IPS DF 4.7 (cell line): ENCODE results near the gene SEMA4C.

ENCODE experiments used
- DNase-seq: peaks from one replicate; pipeline ENCODE4 v3.0.0-alpha.2; 2013; ENCODE audit warnings: low spot score; ENCODE audit errors: extremely low read depth

Gene SEMA4C

GRCh38 chr2:96882906-96883305, 13.0 kb upstream of the SEMA4C start:
- no peak for DNase-seq

GRCh38 chr2:96882230-96882629, 12.3 kb upstream of the SEMA4C start:
- DNase-seq: no peak

GRCh38 chr2:96881349-96882195, 11.7 kb upstream of the SEMA4C start:
- DNase-seq: no peak

- no peak for DNase-seq
Measured at GRCh38 chr2:96880891-96881273, 11.0 kb upstream of the SEMA4C start.

GRCh38 chr2:96879545-96880040, 9.7 kb upstream of the SEMA4C start:
- no peak for DNase-seq

GRCh38 chr2:96878796-96879544, 9.1 kb upstream of the SEMA4C start:
- no peak for DNase-seq

- DNase-seq: no peak
Measured at GRCh38 chr2:96878171-96878570, 8.3 kb upstream of the SEMA4C start.

- DNase-seq: no peak
Measured at GRCh38 chr2:96877631-96878092, 7.8 kb upstream of the SEMA4C start.

GRCh38 chr2:96877042-96877451, 7.2 kb upstream of the SEMA4C start:
- DNase-seq: no peak

- no peak for DNase-seq
Measured at GRCh38 chr2:96876269-96877041, 6.6 kb upstream of the SEMA4C start.

- no peak for DNase-seq
Measured at GRCh38 chr2:96875498-96876268, 5.8 kb upstream of the SEMA4C start.

GRCh38 chr2:96874198-96874831, 4.4 kb upstream of the SEMA4C start:
- DNase-seq: no peak

- no peak for DNase-seq
Measured at GRCh38 chr2:96873651-96874096, 3.8 kb upstream of the SEMA4C start.

- DNase-seq: no peak
Measured at GRCh38 chr2:96872591-96873349, 2.9 kb upstream of the SEMA4C start.

GRCh38 chr2:96870626-96871255, 861 bp upstream of the SEMA4C start:
- no peak for DNase-seq

- no peak for DNase-seq
Measured at GRCh38 chr2:96869281-96869821, 529 bp downstream of the SEMA4C start.

GRCh38 chr2:96868555-96869280, 1.2 kb downstream of the SEMA4C start:
- DNase-seq: no peak
